GM18526 (cell line): ENCODE data around the gene PLEKHA1.

Source experiments
- POLR2A ChIP-seq: IDR thresholded peaks from 3 replicates; pipeline ENCODE4 v1.6.1; 2011; ENCODE audit not compliant: insufficient read length; ENCODE audit errors: extremely low read depth

Gene PLEKHA1

GRCh38 chr10:122374237-122374858, at the start of gene PLEKHA1:
TSS of gene PLEKHA1 (plus strand) at chr10:122374708. CDS start at chr10:122393201, 18,493 bp downstream.
- TF ChIP-seq POLR2A, result no peak

DNA sequence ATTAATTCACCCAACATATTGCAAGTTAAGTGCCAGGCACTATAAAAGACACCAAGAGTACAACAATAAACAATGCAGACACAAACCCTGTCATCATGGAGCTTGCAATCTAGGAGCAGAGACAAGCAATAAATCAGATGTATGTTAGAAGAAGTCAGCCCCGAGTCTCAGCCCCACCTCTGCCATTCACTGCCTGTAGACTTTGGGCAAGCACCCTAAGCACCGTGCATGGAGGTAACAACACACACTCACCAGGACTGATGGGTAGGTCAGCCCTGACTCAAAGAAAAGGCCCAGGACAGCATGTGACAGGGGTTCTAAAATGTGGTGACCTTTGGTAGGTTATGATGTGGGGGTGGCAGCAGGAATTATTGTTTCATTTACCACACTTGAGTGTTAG, 49.3 kb upstream of the PLEKHA1 start:
- no peak for TF ChIP-seq POLR2A

DNA sequence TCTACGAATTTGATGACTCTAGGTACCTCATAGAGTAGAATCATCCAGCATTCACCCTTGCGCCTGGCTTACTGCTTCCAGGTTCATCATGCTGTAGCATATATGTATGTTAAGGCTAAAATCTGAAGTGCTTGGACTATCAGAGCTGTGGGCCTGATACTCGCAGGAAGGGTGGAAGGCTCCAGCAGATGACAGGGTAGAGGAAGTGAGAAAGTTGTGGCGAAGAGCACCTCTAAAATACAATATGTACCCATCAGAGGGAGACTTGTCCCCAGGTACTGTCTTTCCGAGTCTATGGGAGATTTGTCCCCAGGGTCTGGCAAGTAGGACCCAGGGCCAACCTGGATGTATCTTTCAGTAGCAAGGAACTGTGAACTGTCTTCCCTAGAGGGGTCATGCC, 48.1 kb upstream of the PLEKHA1 start:
- TF ChIP-seq POLR2A, result no peak

DNA sequence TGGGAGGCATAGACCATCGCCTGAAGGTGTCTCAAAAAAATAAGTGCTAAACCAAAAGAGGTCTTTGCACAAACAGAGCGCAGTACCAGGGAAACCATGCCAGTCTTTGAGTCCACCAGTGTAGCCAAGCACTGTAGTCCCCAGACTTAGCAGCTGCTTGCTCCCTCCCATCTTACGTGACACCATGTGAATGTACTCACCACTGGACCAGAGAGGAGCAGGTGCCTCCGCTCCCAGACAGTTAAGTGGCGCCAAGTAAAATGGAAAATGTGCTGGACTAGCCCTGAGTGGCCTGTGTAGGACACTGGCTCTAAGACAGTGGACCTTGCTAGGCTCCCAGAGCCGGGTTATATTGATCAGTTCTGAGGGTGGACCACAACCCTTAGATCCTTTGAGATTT, 47.7 kb upstream of the PLEKHA1 start:
- no peak for TF ChIP-seq POLR2A

DNA sequence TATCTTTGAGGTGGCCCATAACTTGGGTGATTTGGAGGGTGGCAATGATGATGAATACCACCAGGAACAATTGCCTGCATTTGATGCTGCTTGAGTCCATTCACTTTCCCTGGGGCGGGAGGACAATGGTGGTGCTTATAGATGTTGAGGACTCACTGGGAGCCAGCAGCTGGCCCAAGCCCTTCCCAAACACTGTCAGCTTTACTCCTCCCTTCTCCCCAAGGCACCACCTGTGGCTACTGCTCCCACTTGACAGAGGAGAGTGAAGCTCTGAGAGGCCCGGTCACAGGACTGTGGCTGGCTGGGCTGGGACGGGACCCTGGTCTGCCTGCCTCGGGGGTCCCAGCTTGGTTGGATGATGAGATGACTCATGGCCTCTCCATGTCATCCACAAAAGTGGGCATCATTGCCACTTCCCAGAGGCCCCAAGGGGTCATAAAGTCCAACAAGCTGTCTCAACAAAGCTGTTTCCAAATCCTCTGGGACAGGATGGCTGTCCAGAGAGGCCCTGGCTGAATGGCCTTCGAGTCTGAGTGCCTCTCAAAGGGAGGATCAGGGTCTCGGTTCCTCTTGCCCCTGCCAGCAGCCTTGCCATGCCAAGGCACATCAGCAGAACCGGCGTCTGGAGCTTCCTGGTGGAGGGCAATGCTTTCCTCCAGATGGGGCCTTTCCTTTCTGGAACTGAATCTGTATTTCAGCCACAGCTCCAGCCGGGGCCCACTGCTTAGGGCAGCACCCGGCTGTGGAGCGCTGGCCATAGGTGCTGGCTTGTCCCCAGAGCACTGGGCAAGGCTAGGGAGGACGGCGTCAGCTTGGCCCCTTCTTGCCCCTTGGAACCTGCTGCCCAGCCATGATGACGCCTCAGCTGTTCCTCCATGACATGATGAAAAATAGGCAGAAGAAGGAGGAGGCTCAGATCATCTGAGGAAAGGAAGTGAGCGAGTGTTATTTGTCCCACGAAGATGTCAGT, 47.0 kb upstream of the PLEKHA1 start:
- TF ChIP-seq POLR2A, result no peak

- no peak for TF ChIP-seq POLR2A
Measured at GRCh38 chr10:122328676-122329075, 45.8 kb upstream of the PLEKHA1 start.

DNA sequence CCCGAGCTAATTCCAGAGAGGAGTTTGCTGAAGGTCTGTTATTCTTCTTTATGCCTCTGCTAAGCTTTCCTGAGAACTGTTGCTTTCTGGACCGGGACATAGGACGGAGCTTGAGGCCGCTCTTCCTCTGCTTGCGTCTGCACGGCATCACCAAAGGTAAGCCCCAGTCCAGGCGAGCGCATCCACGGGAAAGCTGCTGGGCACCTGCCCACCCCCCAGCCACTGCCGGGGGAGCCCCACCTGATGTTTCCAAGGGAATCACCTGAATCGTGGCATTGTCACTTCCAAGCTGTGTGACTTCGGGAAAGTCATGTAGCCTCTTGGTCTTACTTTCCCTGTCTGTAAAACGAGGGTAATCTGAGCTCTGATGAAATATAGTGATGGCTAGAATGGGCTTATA, 45.1 kb upstream of the PLEKHA1 start:
- no peak for TF ChIP-seq POLR2A

DNA sequence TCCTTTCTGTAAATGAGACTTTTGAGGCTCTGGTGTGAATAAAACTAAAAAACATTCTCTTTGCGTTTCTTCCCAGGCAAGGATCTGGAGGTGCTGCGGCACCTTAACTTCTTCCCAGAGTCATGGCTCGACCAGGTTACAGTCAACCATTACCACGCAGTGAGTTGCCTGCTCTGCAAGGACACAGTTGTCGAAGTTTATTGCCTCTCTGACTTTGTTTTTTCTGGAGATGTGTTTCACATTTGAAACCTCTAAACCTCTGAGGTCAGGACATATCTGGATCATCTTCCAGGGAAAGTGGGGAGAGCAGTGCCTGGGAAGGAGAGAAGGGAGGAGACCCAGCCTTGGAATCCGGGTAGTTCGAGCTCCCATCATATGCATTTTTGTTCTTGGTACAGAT, 43.4 kb upstream of the PLEKHA1 start:
- no peak for TF ChIP-seq POLR2A

DNA sequence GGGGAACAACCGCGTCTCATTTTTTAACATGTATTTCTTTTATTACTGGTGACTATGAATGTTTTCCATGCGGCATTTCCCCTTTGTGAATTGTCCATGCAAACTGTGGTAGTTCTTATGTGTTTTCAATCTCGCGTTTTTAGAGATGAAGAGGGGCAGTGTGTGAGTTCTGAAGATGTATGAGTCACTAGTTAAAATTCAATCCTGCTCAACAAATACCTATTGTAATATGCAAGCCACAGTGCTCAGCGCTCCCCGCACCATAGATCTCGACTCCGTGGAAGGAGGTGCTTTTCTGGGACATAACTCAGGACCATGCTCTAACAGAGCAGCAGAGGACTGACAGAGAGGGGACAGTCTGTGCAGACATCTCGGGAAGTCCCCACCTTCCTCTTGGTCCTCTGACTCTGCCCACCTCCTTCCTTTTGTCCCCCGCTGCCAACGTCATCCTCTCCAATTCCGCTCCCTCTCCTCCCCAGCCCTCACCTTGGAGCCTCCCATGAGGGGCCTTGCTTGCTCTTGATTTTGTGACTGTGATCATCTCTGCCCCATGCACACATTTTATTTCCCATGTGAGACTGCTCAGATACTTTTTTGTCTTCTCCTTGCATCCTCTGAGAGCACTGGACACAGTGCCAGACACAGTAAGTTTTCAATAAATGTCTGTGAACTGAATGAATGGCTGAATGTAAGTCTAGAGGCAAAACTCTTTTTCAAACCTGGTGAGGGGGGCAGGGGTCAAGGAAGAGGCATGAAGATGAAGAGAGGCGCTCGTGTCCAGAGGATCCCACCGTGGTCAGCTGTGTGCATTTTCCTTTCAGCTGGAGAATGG, 42.7 kb upstream of the PLEKHA1 start:
- no peak for TF ChIP-seq POLR2A

DNA sequence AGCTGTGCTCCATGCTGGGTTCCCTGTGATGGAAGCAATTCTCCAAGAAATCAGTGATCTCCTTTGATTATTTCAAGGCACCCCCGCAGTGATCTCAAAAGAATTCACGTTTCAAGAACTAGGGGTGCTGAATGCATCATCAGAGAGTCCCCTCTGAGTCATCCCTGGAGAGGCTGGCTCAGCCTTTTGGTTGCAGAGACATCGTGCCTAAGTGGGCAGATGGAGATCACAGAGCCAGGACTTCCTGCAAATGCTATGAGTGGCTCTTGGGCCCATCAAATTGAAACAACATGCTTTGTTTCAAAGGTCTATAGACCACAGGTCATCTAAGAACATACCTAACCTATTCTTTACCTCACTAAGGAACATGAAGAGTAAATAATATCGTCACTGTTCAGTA, 41.5 kb upstream of the PLEKHA1 start:
- no peak for TF ChIP-seq POLR2A

DNA sequence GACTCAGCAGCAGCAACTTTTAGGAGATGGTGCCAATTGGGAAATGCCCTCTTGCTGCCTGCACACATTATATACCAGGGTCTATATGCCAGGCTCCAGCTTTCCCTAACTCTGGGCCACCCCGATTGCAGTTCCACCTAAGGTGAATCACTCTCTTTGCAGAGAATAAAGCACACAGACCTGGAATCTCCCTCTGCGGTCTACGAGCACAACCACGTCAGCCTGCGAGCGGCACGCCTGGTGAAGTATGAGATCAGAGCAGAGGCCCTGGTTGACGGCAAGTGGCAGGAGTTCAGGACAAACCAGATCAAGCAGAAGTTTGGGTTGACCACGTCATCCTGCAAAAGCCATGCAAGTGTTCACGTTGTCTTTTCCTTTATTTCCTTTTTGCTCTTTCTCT, 38.2 kb upstream of the PLEKHA1 start:
- TF ChIP-seq POLR2A, result no peak

GRCh38 chr10:122336961-122337360, 37.5 kb upstream of the PLEKHA1 start:
- no peak for TF ChIP-seq POLR2A

DNA sequence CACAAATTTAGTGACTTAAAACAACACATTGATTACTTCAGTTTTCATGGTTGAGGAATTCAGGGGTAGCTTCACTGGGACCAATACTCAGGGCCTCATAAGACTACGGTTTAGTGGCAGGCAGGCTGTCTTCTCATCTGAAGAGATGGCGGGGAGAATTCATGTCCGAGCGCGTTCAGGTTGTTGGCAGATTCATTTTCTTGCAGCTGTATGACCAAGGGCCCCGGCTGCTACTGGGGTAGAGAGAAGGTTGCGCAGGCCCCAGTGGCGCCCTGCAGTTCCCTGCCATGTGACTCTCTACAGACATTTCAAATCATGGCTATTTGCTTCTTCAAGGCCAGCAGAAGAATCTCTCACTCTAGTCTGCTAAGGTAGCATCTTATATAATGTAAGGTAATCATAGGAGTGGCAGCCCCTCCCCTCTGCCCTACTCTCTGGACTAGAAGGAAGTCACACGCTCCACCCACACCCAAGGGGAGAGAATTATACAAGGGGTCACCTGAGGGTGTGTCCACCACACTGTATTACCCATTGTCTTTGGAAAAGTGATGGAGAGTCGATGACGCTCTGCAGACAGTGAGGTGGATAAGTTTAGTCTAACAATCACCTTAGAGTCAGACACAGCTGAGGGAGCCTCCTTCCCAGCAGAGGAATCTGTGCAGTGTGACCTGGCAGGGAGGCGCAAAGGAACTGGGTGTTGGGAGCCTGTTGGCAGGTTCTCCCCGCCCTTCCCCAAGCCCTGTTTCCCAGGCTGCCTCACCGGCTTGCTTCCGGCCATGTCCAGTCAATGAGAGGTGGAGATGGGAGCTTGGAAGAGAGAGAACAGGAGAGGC, 35.7 kb upstream of the PLEKHA1 start:
- TF ChIP-seq POLR2A, result no peak

GRCh38 chr10:122341141-122341810, 33.2 kb upstream of the PLEKHA1 start:
- no peak for TF ChIP-seq POLR2A

DNA sequence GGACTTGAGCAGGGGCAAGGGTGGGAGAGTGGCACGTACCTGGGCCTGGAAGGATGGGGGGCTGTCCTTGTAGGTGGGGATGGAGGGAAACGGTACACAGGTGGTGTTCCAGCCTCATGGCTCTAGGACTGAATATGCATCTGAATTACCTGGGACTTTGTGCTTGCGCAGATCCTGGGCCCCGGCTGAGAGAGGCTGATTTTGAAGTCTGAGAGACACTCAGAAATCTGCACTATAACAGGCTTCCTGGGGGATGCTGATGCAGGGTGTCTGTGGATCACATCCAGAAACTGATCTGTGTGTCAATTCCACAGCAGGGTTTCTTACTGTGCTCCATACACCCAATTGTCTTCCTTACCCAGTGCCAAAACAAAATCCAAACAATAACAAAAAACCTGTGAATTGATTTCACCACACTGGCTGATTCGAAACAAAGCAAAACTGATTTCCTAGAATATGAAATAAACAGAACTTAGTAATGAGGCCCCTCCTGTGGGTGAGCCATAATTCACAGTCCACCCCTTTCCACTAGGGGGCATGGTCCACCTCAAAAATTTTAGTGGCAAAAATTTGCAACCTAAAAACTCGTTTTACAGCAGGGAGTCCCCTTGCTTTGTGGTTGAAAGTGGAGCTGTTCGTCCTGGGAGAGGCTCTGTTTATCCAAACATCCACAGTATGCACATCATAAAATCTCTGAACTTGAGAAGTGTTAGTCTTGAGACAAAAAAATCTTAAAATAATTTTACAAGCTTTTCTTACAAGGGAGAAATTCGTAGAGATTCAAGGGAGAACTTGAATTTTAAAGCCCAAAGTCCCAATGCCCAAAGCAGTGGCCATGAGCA, 32.0 kb upstream of the PLEKHA1 start:
- TF ChIP-seq POLR2A, result no peak
